ENCODE measurements around the gene CACHD1.

Gene CACHD1

GRCh38 chr1:64539781-64540218 is 69.9 kb downstream of the CACHD1 start:
- H3K27me3 ChIP-seq = no peaks in the 10 kb centered on the region
- no peaks in the 10 kb centered on the region; the same call in 1 of the 2 replicates for H3K9me3 ChIP-seq
- H3K36me3 ChIP-seq = no peaks in the 10 kb centered on the region
- no peak for TF ChIP-seq Cebpa-rat (IDR thresholded peaks at IDR 0.05)
- H3K4me3 ChIP-seq = no peak overlapping the region
- peaks cover 6% of the 10 kb centered on the region; the same call in 1 of the 2 replicates for H4K20me1 ChIP-seq
- H3K9ac ChIP-seq = no peak overlapping the region
- H3K27ac ChIP-seq = 0 out of 2 replicates have a peak overlapping the region, but pooled peaks have one; percentile 53
- peaks cover 34% of the 10 kb centered on the region for H3K4me1 ChIP-seq
- H3K4me2 ChIP-seq = peak overlapping the region; percentile 62

- Histone ChIP-seq H4K20me1 (peaks cover 6% of the 10 kb centered on the region; the same call in 1 of the 2 replicates), H3K4me1 (peaks cover 40% of the 10 kb centered on the region), H3K27ac (peak overlapping the region; percentile 53; the same call in 1 of the 2 replicates), H3K27me3 (no peaks in the 10 kb centered on the region), H3K4me2 (peak overlapping the region; percentile 62), H3K36me3 (no peaks in the 10 kb centered on the region), H3K9me3 (no peaks in the 10 kb centered on the region), H3K9ac (peak overlapping the region; percentile 43; the same call in 1 of the 2 replicates), H3K4me3 (no peak overlapping the region)
- no peak for TF ChIP-seq Cebpa-rat (IDR thresholded peaks at IDR 0.05)
These were observed 70.4 kb downstream of the CACHD1 start for GRCh38 chr1:64540265-64540791.

GRCh38 chr1:64542118-64542517 is 72.2 kb downstream of the CACHD1 start:
- no peak overlapping the region for H3K4me2 ChIP-seq
- no peaks in the 10 kb centered on the region for H3K36me3 ChIP-seq
- TF ChIP-seq Cebpa-rat (IDR thresholded peaks at IDR 0.05) = no peak
- H3K27ac ChIP-seq = no peak overlapping the region
- no peaks in the 10 kb centered on the region for H3K27me3 ChIP-seq
- H3K9ac ChIP-seq = no peak overlapping the region
- H4K20me1 ChIP-seq = peaks cover 2% of the 10 kb centered on the region; the same call in 1 of the 2 replicates
- H3K4me1 ChIP-seq = peaks cover 49% of the 10 kb centered on the region
- H3K9me3 ChIP-seq = no peaks in the 10 kb centered on the region
- H3K4me3 ChIP-seq = no peak overlapping the region

- Histone ChIP-seq H3K36me3 (no peaks in the 10 kb centered on the region), H3K27ac (no peak overlapping the region), H3K9me3 (no peaks in the 10 kb centered on the region), H3K4me3 (no peak overlapping the region), H3K9ac (no peak overlapping the region), H4K20me1 (no peaks in the 10 kb centered on the region), H3K4me2 (no peak overlapping the region), H3K4me1 (peaks cover 49% of the 10 kb centered on the region), H3K27me3 (no peaks in the 10 kb centered on the region)
- TF ChIP-seq Cebpa-rat (IDR thresholded peaks at IDR 0.05) = no peak
These were observed 73.9 kb downstream of the CACHD1 start for GRCh38 chr1:64543831-64544230.

- H3K4me3 ChIP-seq = no peak overlapping the region
- H3K4me1 ChIP-seq = peaks cover 42% of the 10 kb centered on the region
- H4K20me1 ChIP-seq = no peaks in the 10 kb centered on the region
- H3K9me3 ChIP-seq = no peaks in the 10 kb centered on the region
- H3K4me2 ChIP-seq = peak overlapping the region; percentile 49
- no peak overlapping the region for H3K27ac ChIP-seq
- no peaks in the 10 kb centered on the region for H3K27me3 ChIP-seq
- no peak for TF ChIP-seq Cebpa-rat (IDR thresholded peaks at IDR 0.05)
- H3K36me3 ChIP-seq = no peaks in the 10 kb centered on the region
- no peak overlapping the region for H3K9ac ChIP-seq
These were observed 75.4 kb downstream of the CACHD1 start for GRCh38 chr1:64545118-64545843.

- H3K4me2 ChIP-seq = no peak overlapping the region
- no peaks in the 10 kb centered on the region for H4K20me1 ChIP-seq
- no peak overlapping the region for H3K9ac ChIP-seq
- no peaks in the 10 kb centered on the region for H3K36me3 ChIP-seq
- H3K4me1 ChIP-seq = peaks cover 42% of the 10 kb centered on the region
- H3K9me3 ChIP-seq = no peaks in the 10 kb centered on the region
- TF ChIP-seq Cebpa-rat (IDR thresholded peaks at IDR 0.05) = no peak
- H3K4me3 ChIP-seq = no peak overlapping the region
- no peaks in the 10 kb centered on the region for H3K27me3 ChIP-seq
- no peak overlapping the region for H3K27ac ChIP-seq
These were observed 76.1 kb downstream of the CACHD1 start for GRCh38 chr1:64546013-64546412.

GRCh38 chr1:64549464-64550239 is 79.7 kb downstream of the CACHD1 start:
- Histone ChIP-seq H3K9me3 (no peaks in the 10 kb centered on the region), H3K27ac (no peak overlapping the region), H4K20me1 (no peaks in the 10 kb centered on the region), H3K27me3 (no peaks in the 10 kb centered on the region), H3K36me3 (peaks cover 25% of the 10 kb centered on the region), H3K4me2 (0 out of 2 replicates have a peak overlapping the region, but pooled peaks have one; percentile 40), H3K4me3 (no peak overlapping the region), H3K4me1 (peaks cover 39% of the 10 kb centered on the region), H3K9ac (no peak overlapping the region)
- no peak for TF ChIP-seq Cebpa-rat (IDR thresholded peaks at IDR 0.05)

GRCh38 chr1:64550510-64550909 is 80.6 kb downstream of the CACHD1 start:
- TF ChIP-seq Cebpa-rat (IDR thresholded peaks at IDR 0.05) = no peak
- peaks cover 5% of the 10 kb centered on the region; the same call in 1 of the 2 replicates for H3K9me3 ChIP-seq
- no peaks in the 10 kb centered on the region for H4K20me1 ChIP-seq
- H3K27ac ChIP-seq = no peak overlapping the region
- H3K9ac ChIP-seq = no peak overlapping the region
- peak overlapping the region; percentile 40 for H3K4me2 ChIP-seq
- no peaks in the 10 kb centered on the region for H3K27me3 ChIP-seq
- H3K4me1 ChIP-seq = peaks cover 31% of the 10 kb centered on the region
- H3K4me3 ChIP-seq = no peak overlapping the region
- peaks cover 34% of the 10 kb centered on the region for H3K36me3 ChIP-seq

- Histone ChIP-seq H3K4me2 (peak overlapping the region; percentile 40), H3K4me1 (peaks cover 25% of the 10 kb centered on the region), H3K9me3 (peaks cover 5% of the 10 kb centered on the region; the same call in 1 of the 2 replicates), H3K9ac (no peak overlapping the region), H3K27ac (no peak overlapping the region), H3K36me3 (peaks cover 39% of the 10 kb centered on the region), H4K20me1 (no peaks in the 10 kb centered on the region), H3K4me3 (no peak overlapping the region), H3K27me3 (no peaks in the 10 kb centered on the region)
- no peak for TF ChIP-seq Cebpa-rat (IDR thresholded peaks at IDR 0.05)
These were observed 81.1 kb downstream of the CACHD1 start for GRCh38 chr1:64550946-64551605.
